Measurements from ENCODE around the gene PRRC2A.

- TF ChIP-seq EZH2 (IDR thresholded peaks at IDR 0.05; ENCODE audit: insufficient read depth, low read length) (no peak), CTCF (IDR thresholded peaks at IDR 0.05; ENCODE audit: insufficient read depth, low read depth, low read length) (no peak)
Observed at GRCh38 chr6:31658158-31658688, 37.7 kb downstream of the PRRC2A start.
